ENCODE measurements around the gene USP2. TPM values are rescaled to one million over a fixed set of nuclear protein-coding genes. Genes with fewer than 3 reads are reported as not detected.
A peak's percentile ranks its signal among the peaks of the same experiment; 100 is the strongest.

Gene USP2
- total RNA-seq, 1 donor from 2014 or later = 9.7 TPM

DNA sequence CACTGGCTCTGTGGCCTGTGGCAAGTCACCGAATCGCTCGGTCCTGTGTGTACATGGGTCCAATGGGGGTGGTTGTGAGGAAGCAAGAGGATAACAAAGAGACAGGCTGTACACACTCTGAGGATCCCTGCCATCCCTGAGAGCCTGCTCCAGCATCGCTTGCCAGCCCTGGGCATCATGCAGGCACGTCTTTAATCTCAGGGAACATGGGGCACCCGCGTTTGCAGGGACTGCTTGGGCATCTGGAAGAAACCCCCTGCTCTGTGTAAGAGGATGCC, 39.5 kb downstream of the USP2 start:
- no peak for DNase-seq (ENCODE audit: low read depth)

DNA sequence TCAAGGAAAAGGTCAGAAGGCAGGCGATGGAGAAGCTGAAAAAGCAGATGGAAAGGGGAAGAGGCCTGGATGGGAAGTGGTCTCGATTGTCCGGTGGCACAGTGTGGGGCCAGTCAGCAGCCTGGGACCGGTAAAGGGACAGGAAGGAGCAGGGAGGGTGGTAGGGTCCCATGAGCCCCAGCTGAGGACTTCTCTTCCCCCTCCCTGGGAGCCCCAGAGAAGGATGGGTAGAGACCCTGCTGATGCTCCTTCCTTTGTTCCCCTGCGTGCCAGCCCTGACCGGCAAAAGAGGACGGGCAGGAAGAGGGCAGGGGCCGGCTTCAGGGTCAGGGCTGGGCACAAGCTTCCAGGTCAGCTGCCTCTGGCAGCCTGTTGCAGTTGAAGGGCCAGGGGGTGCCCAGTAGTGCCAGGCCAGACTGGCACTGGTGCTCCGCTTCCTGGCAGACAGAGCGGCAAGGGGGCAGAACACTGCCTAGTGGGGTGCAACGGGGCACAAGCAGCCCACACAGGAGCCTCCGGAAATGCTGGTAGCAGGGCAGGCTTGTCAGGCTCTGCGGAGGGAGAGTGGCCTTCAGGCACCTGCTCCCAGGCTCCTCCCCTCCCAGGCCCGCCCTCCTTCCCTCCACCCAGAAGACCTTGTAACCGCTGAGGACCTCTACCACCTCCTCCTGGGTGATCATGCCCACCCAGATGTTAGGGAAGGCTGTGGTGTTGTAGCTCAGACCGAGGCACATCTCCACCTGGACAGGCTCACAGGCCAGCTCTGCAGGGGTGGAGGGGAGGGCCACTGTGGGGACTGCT, 40.1 kb downstream of the USP2 start:
- no peak for DNase-seq (ENCODE audit: low read depth)

DNA sequence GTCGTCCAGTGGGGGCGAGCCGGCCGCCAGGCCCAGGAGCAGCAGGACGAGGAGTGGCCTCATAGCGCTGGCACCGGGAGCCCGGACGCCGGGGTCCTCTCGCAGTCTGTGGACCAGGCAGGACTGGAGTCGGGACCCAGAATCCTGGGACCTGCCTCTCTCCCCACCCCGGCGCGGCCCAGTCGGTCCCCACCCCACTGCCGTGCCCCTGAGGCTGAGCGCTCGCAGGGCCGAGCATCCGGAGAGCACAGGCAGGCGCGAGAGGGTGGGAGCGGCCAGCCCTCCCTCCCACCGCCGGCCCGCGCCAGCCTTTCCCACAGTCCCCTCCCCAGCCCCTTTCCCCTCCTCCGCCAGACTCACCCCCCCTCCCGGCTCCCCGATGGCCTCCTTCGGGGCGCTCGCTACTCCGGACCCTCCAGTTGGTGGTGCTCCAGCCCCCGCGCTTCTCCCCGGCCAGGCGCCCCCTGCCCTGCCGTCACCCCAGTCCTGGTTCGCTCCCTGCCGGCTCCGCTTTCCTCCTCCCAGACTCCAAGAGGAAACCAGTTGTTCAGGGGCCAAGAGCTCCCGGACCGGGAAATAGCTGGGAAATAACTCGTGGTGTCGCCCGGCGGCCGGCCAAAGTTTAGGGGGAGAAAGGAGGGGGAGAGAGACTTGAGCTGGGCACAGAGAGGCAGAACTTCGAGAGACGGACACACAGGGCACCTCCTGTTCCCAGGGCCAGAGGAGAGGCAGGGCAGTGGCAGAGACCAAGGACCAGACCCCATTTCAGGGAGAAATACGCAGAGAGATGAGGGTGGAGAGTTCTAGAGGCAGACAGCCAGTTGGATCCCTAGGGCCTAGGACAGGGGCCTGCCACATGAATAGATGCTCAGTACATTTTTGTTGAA, 40.9 kb downstream of the USP2 start, which contains the start of gene C1QTNF5:
C1QTNF5 (minus strand) TSS at position 549 of the 887 bp plus-strand sequence; CDS start at position 63, 486 bp downstream.
- DNase-seq (ENCODE audit: low read depth) = peak; percentile 33

- no peak for DNase-seq (ENCODE audit: low read depth)
Measured at GRCh38 chr11:119339589-119340334, 41.7 kb downstream of the USP2 start.

DNA sequence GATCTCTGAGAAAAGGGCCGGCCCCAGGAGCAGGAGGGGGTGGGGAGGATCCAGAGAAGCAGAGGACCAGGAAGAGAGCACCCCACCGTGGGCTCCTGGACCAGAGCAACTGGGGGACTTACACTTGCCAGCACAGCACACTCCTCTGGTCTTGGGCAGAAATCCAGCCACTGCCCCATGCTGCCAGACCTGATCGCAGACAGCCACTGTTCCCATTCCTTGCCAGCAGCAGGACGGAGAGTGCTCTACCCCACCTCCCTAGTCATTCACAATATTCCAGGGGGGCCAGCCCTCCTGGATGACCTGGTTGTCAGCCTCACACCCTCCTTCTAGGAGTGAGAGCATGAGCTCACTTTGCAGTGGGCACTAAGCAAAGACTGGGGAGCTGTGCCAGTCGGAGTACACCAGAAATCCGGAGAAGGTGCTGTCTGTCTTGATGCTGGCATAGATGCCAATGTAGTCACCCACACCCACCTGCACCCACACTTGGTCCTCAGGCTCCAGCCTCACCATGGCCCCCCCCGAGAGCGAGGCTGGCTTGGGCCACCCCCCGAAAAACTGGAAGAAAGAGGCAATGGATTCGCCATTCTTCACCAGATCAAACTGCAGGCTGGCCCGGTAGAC, 42.4 kb downstream of the USP2 start:
- no peak for DNase-seq (ENCODE audit: low read depth)

GRCh38 chr11:119338318-119338890, 43.1 kb downstream of the USP2 start:
- DNase-seq (ENCODE audit: low read depth) = peak; percentile 45

GRCh38 chr11:119337581-119338317, 43.7 kb downstream of the USP2 start:
- DNase-seq (ENCODE audit: low read depth) = no peak

DNA sequence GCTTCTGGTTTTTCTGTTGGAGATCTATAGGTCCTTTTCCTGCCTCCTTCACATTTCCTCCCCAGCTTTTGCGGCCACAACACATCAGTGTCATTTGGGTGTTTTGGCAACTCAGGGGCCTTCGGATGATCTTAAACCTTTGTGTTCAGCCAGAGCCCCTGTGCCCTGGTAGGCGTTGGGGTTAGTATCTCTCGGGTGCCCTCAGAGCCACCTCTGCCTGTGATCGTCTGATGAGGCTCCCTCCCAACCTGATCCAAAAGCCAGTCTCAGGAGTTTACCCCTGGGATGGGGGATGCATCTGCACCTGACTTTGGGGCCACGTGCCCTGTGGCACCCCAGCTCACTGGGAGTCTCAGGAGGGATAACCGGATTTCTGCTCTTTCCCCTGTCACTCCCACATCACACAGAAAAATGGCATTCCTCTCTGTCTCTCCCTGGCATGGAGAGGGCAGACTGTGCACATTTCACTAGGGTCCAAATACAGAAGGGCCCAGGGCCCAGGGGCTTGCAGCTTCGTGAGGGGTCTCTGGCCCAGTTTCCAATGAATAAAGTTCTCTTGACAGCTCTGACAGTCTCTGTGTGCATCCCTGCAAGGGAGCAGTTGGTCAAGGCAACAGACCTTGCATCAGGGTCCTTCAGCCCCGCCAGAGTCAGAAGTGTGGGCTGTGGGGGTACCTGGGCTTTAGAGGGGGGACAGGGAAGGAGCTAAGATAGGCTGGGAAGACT, 44.6 kb downstream of the USP2 start:
- DNase-seq (ENCODE audit: low read depth) = no peak

GRCh38 chr11:119335655-119336543, 45.6 kb downstream of the USP2 start:
- DNase-seq (ENCODE audit: low read depth) = no peak

- DNase-seq (ENCODE audit: low read depth) = no peak
Measured at GRCh38 chr11:119335091-119335654, 46.3 kb downstream of the USP2 start.

DNA sequence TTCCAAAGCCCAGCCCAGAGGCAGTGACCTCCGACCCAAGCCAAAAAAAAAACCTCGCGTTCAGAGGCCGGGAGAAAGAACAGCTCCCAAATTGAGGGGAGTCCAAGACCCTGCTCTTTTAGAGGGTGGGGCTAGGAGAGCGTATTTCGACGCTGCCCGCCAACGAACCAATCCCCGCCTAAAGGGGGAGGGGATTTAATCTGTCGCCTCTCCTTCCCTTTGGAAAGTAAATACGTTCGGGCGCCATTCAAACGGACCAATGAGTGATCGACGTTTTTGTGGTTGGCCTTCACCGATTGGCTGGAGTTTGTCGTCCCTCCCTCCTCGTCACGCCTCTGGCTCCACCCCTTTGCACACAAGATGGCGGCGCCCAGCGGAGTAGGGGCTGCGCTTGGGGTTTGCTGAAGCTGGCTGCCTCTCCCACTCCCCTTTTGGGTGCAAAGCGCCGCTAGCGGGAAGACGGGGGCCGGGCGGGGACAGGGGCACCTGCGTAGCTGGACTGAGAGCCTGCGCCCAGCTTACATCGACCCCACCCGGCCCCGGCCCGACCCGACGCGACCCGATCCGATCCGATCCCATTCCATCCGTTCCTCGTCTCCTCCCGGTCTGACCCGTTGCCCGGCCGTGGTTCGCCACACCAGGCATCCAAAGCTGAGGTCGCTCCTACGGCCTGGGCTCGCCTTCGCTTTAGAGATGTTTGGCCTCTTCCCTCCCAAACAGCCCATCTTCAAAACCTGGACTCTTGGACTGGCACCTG, 47.1 kb downstream of the USP2 start, which contains the start of gene RNF26:
RNF26 (plus strand) TSS at position 354 of the 757 bp plus-strand sequence. CDS start 596 bp downstream, outside the sequence.
- DNase-seq (ENCODE audit: low read depth) = peak; percentile 96

- no peak for DNase-seq (ENCODE audit: low read depth)
Measured at GRCh38 chr11:119332111-119332765, 49.3 kb downstream of the USP2 start.

- no peak for DNase-seq (ENCODE audit: low read depth)
Measured at GRCh38 chr11:119330237-119330636, 51.3 kb downstream of the USP2 start.

- DNase-seq (ENCODE audit: low read depth) = no peak
Measured at GRCh38 chr11:119329320-119329719, 52.2 kb downstream of the USP2 start.

DNA sequence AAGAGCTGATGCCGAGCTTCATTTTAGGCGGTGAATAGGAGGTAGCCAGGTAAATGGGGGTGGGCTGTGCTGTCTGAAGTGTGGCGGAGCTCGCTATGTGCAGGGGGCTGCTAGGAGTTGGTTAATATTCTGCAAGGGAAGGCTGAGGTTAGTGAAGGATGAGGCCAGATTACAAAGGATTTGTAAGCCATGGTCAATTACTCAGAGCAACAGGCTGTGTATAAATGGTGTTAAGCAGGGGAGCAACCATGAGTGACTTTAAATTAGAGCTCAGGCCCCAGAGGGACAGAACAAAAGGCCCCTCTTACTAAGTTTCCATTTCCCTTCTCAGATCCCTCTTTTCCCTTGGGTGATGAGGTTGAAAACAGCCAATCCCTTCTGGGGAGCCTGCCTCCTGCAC, 57.3 kb downstream of the USP2 start:
- DNase-seq (ENCODE audit: low read depth) = no peak

DNA sequence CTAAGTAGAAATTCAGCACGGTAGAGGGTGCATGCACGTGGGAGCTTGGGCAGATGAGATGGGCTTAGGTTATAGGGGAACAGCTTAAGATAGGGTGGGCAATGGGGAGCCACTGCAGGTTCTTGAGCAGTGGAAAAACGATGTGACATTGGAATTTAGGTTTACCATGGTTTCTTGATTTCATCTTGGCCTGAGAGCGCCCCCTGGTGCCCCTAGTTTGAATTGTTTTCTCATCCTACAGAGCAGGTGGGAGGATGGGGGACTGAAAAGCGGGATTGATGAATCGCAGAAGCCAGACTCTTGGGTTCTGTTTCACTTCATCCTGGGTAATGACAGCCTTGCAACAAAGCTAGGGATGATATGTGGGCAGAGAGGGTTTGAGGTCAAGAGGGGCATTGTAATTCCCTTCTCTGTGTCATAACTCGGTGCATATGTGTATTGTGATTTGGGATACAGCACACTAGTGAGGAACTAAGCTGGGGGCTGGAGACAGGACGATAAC, 57.9 kb downstream of the USP2 start:
- DNase-seq (ENCODE audit: low read depth) = peak; percentile 57

- no peak for DNase-seq (ENCODE audit: low read depth)
Measured at GRCh38 chr11:119322921-119323531, 58.5 kb downstream of the USP2 start.
